WTC11 (cell line): Measurements from ENCODE around the gene ABCA3. TPM values are rescaled to one million over a fixed set of nuclear protein-coding genes. Genes with fewer than 3 reads are reported as not detected.

Experiments
- ATAC-seq: fragments of 200-7000 bp; cut with Tn5 transposase; 2 replicates; pipeline ENCODE4 v1.10.0; 2021; ENCODE audit warnings: mild to moderate bottlenecking, moderate library complexity
- CTCF ChIA-PET: fragments of 300-600 bp; sonication (Branson Sonifier 250); formaldehyde crosslinking; loops from one replicate; lab custom pipeline; 2021; ENCODE audit warnings: antibody characterized with exemption; lab: Charles Lee
- POLR2A ChIA-PET: fragments of 350-600 bp; sonication (Branson Sonifier 250); formaldehyde crosslinking; loops from one replicate; lab custom pipeline; 2021; ENCODE audit warnings: antibody characterized with exemption; lab: Charles Lee
- DNase-seq: peaks from one replicate; pipeline ENCODE4 v3.0.0; 2021; ENCODE audit warnings: low spot score
- H3K27ac Mint-ChIP-seq: 2 replicates; pipeline ENCODE4 v1.8.0; 2021; ENCODE audit warnings: mixed read lengths
- H3K27me3 Mint-ChIP-seq: 2 replicates; pipeline ENCODE4 v1.8.0; 2021; ENCODE audit warnings: low read depth, mild to moderate bottlenecking, moderate library complexity, mixed read lengths
- H3K36me3 Mint-ChIP-seq: 2 replicates; pipeline ENCODE4 v1.8.0; 2021; ENCODE audit warnings: mixed read lengths
- H3K4me1 Mint-ChIP-seq: 2 replicates; pipeline ENCODE4 v1.8.0; 2022; ENCODE audit warnings: mixed read lengths
- H3K4me3 Mint-ChIP-seq: 2 replicates; pipeline ENCODE4 v1.8.0; 2021; ENCODE audit warnings: mild to moderate bottlenecking, moderate library complexity, mixed read lengths
- H3K9me3 Mint-ChIP-seq: 2 replicates; pipeline ENCODE4 v1.8.0; 2021; ENCODE audit warnings: mixed read lengths
- CBFB ChIP-seq: sonication (generic); formaldehyde crosslinking; IDR thresholded peaks from 2 replicates; pipeline ENCODE4 v1.8.1; 2022; ENCODE audit warnings: mild to moderate bottlenecking, low read depth, missing genetic modification reagents
- CREB1 ChIP-seq: sonication (generic); formaldehyde crosslinking; IDR thresholded peaks from 2 replicates; pipeline ENCODE4 v1.8.0; 2023; ENCODE audit warnings: mild to moderate bottlenecking, missing genetic modification reagents
- CREM ChIP-seq: sonication (generic); formaldehyde crosslinking; IDR thresholded peaks from 2 replicates; pipeline ENCODE4 v1.8.1; 2022; ENCODE audit warnings: mild to moderate bottlenecking, missing genetic modification reagents, moderate library complexity
- FOXP1 ChIP-seq: sonication (generic); formaldehyde crosslinking; IDR thresholded peaks from 2 replicates; pipeline ENCODE4 v1.8.0; 2022; ENCODE audit warnings: missing genetic modification reagents, mild to moderate bottlenecking, moderate library complexity, borderline replicate concordance
- GABPB1 ChIP-seq: sonication (generic); formaldehyde crosslinking; IDR thresholded peaks from 2 replicates; pipeline ENCODE4 v1.8.1; 2023; ENCODE audit warnings: mild to moderate bottlenecking, missing genetic modification reagents
- IRF2 ChIP-seq: sonication (generic); formaldehyde crosslinking; IDR thresholded peaks from 2 replicates; pipeline ENCODE4 v1.8.0; 2022; ENCODE audit warnings: low read depth, missing genetic modification reagents, borderline replicate concordance
- MXD4 ChIP-seq: fragments of 250-450 bp; sonication (Bioruptor Pico); IDR thresholded peaks from 2 replicates; pipeline ENCODE4 v1.8.0; 2021; ENCODE audit warnings: mild to moderate bottlenecking, moderate library complexity, borderline replicate concordance
- PRRX2 ChIP-seq: fragments of 250-450 bp; sonication (Bioruptor Pico); IDR thresholded peaks from 2 replicates; pipeline ENCODE4 v1.8.0; 2021; ENCODE audit warnings: mild to moderate bottlenecking
- ZBTB21 ChIP-seq: sonication (generic); formaldehyde crosslinking; IDR thresholded peaks from 2 replicates; pipeline ENCODE4 v1.8.1; 2023; ENCODE audit warnings: mild to moderate bottlenecking, missing genetic modification reagents, borderline replicate concordance
- ZNF138 ChIP-seq: sonication (generic); formaldehyde crosslinking; conservative IDR thresholded peaks from 2 replicates; pipeline ENCODE4 v1.8.1; 2022; ENCODE audit warnings: mild to moderate bottlenecking, moderate library complexity, missing genetic modification reagents
- ZNF416 ChIP-seq: fragments of 250-450 bp; sonication (Bioruptor Pico); IDR thresholded peaks from 2 replicates; pipeline ENCODE4 v1.9.0; 2021; ENCODE audit warnings: mild to moderate bottlenecking, inconsistent platforms
- ZNF423 ChIP-seq: fragments of 250-450 bp; sonication (Bioruptor Pico); IDR thresholded peaks from 2 replicates; pipeline ENCODE4 v2.1.2; 2022; ENCODE audit warnings: mild to moderate bottlenecking, moderate library complexity
- total RNA-seq: library from RNA; stranded (reverse); gene quantifications from 3 replicates; pipeline ENCODE4 v1.2.3, GENCODE V29; 2021
- TF ChIP-seq, protein P1 (sequence below): sonication (generic); formaldehyde crosslinking; IDR thresholded peaks from 2 replicates; pipeline ENCODE4 v1.8.1; 2022; ENCODE audit warnings: mild to moderate bottlenecking, missing genetic modification reagents, moderate library complexity, borderline replicate concordance
- TF ChIP-seq, protein P2 (sequence below): fragments of 250-450 bp; sonication (Bioruptor Pico); conservative IDR thresholded peaks from 2 replicates; pipeline ENCODE4 v1.9.0; 2021; ENCODE audit warnings: mild to moderate bottlenecking
- TF ChIP-seq, protein P3 (sequence below): fragments of 250-450 bp; sonication (Bioruptor Pico); IDR thresholded peaks from 2 replicates; pipeline ENCODE4 v1.9.0; 2021; ENCODE audit warnings: mild to moderate bottlenecking, borderline replicate concordance
- TF ChIP-seq, protein P4 (sequence below): sonication (generic); formaldehyde crosslinking; IDR thresholded peaks from 2 replicates; pipeline ENCODE4 v1.8.1; 2022; ENCODE audit warnings: missing genetic modification reagents, borderline replicate concordance
- TF ChIP-seq, protein P5 (sequence below): sonication (generic); formaldehyde crosslinking; IDR thresholded peaks from 2 replicates; pipeline ENCODE4 v1.8.0; 2023; ENCODE audit warnings: missing genetic modification reagents
- TF ChIP-seq, protein P6 (sequence below): sonication (generic); formaldehyde crosslinking; IDR thresholded peaks from 2 replicates; pipeline ENCODE4 v1.8.0; 2022; ENCODE audit warnings: mild to moderate bottlenecking, missing genetic modification reagents
- TF ChIP-seq, protein P7 (sequence below): fragments of 250-450 bp; sonication (Bioruptor Pico); IDR thresholded peaks from 2 replicates; pipeline ENCODE4 v1.8.0; 2021; ENCODE audit warnings: mild to moderate bottlenecking

The ABCA3 gene
- total RNA-seq, 1 experiment from 2014 or later, result 12.1 TPM

DNA sequence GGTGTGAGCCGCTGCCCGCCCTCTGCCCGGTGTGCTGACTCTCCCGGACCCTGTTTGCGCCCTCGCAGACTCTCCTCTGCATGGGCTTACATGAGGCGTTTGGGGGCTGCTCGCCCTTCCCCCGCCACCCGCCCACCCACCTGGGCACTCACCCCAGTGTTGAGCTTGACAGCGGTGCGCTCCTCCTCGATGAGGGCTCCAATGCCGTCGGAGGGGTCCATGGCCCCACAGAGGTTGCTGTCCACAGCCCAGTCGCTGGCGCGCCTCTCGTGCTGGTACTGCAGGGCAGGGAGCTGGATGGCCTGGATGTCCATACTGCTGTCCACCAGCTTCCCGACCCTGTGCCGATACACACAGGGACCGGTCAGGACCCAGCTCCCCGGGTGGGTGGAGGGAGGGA is 51.2 kb downstream of the ABCA3 start:
- H3K9me3 Mint-ChIP-seq, result no peaks in the 10 kb centered on the region
- TF ChIP-seq ZNF416 (CRISPR knock-in tag) (no peak), GABPB1 (CRISPR knock-in tag) (no peak), CREB1 (CRISPR knock-in tag) (no peak), MXD4 (CRISPR knock-in tag) (no peak), IRF2 (no peak), CBFB (CRISPR knock-in tag) (no peak), FOXP1 (CRISPR knock-in tag) (no peak), CREM (no peak), ZNF138 (CRISPR knock-in tag) (no peak), ZBTB21 (no peak), ZNF423 (CRISPR knock-in tag) (no peak), PRRX2 (CRISPR knock-in tag) (no peak)
- TF ChIP-seq, protein P1, sequence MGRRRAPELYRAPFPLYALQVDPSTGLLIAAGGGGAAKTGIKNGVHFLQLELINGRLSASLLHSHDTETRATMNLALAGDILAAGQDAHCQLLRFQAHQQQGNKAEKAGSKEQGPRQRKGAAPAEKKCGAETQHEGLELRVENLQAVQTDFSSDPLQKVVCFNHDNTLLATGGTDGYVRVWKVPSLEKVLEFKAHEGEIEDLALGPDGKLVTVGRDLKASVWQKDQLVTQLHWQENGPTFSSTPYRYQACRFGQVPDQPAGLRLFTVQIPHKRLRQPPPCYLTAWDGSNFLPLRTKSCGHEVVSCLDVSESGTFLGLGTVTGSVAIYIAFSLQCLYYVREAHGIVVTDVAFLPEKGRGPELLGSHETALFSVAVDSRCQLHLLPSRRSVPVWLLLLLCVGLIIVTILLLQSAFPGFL, result no peak
- TF ChIP-seq, protein P2, sequence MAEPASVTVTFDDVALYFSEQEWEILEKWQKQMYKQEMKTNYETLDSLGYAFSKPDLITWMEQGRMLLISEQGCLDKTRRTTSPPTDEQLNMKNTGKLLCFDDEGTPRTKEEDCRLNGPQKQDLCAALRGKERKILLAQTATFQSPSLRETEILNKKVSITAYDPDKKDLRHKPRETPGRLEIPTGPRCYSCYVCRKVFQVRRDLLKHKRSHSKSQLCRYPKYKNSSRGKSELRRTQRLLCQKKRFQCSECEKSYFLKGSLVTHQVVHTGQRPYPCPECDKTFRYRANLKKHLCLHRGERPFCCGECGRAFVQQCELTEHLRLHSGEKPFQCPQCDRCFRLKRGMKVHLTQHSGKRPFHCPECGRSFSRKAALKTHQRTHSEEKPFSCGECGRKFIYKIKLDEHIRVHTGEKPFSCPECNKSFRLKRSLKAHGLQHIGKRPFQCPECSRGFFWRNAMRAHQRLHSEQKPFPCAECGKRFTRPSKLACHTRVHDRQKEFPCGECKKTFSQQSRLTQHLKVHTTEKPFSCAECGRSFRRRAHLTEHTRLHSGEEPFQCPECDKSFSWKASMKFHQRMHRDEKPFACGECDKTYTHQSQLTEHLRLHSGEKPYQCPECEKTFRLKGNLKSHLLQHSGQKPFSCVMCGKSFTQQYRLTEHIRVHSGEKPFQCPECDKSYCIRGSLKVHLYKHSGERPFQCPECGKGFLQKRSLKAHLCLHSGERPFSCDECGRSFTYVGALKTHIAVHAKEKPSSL (CRISPR knock-in tag), result no peak
- TF ChIP-seq, protein P3, sequence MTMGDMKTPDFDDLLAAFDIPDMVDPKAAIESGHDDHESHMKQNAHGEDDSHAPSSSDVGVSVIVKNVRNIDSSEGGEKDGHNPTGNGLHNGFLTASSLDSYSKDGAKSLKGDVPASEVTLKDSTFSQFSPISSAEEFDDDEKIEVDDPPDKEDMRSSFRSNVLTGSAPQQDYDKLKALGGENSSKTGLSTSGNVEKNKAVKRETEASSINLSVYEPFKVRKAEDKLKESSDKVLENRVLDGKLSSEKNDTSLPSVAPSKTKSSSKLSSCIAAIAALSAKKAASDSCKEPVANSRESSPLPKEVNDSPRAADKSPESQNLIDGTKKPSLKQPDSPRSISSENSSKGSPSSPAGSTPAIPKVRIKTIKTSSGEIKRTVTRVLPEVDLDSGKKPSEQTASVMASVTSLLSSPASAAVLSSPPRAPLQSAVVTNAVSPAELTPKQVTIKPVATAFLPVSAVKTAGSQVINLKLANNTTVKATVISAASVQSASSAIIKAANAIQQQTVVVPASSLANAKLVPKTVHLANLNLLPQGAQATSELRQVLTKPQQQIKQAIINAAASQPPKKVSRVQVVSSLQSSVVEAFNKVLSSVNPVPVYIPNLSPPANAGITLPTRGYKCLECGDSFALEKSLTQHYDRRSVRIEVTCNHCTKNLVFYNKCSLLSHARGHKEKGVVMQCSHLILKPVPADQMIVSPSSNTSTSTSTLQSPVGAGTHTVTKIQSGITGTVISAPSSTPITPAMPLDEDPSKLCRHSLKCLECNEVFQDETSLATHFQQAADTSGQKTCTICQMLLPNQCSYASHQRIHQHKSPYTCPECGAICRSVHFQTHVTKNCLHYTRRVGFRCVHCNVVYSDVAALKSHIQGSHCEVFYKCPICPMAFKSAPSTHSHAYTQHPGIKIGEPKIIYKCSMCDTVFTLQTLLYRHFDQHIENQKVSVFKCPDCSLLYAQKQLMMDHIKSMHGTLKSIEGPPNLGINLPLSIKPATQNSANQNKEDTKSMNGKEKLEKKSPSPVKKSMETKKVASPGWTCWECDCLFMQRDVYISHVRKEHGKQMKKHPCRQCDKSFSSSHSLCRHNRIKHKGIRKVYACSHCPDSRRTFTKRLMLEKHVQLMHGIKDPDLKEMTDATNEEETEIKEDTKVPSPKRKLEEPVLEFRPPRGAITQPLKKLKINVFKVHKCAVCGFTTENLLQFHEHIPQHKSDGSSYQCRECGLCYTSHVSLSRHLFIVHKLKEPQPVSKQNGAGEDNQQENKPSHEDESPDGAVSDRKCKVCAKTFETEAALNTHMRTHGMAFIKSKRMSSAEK (CRISPR knock-in tag), result no peak
- TF ChIP-seq, protein P4, sequence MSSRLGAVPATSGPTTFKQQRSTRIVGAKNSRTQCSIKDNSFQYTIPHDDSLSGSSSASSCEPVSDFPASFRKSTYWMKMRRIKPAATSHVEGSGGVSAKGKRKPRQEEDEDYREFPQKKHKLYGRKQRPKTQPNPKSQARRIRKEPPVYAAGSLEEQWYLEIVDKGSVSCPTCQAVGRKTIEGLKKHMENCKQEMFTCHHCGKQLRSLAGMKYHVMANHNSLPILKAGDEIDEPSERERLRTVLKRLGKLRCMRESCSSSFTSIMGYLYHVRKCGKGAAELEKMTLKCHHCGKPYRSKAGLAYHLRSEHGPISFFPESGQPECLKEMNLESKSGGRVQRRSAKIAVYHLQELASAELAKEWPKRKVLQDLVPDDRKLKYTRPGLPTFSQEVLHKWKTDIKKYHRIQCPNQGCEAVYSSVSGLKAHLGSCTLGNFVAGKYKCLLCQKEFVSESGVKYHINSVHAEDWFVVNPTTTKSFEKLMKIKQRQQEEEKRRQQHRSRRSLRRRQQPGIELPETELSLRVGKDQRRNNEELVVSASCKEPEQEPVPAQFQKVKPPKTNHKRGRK (CRISPR knock-in tag), result no peak
- ChIA-PET POLR2A (interaction anchor here (0.5 to 0.8 kb wide), 2 partner anchors 95 to 874 kb away, joined by 3 to 4 read pairs; no protein-coding TSS in a partner anchor), CTCF (interaction anchor here (0.6 to 1.9 kb wide), 6 partner anchors 50 to 212 kb away, joined by 3 to 9 read pairs (median 3); partner anchors contain the start of gene ABCA3)
- no peak for ATAC-seq
- no peak overlapping the region for H3K4me3 Mint-ChIP-seq
- no peak for DNase-seq
- H3K27ac Mint-ChIP-seq, result no peak overlapping the region
- no peaks in the 10 kb centered on the region for H3K36me3 Mint-ChIP-seq
- H3K27me3 Mint-ChIP-seq, result no peaks in the 10 kb centered on the region
- H3K4me1 Mint-ChIP-seq, result no peaks in the 10 kb centered on the region

DNA sequence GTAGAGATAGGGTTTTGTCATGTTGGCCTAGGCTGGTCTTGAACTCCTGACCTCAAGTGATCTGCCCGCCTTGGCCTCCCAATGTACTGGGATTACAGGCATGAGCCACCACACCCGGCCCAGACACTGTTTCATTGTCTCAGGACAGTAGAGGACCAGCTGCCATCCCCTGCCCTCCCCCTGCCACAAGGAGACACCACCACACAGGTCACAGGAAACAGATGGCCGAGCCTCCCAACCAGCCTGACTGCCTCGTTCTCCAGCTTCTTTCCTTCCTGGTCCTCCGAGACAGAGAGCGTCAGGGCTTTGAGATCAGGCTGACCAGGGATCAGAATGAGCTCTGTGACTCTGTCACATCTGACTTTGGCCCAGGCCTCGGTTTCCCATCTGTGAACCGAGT is 51.8 kb downstream of the ABCA3 start:
- ATAC-seq, result no peak
- Mint-ChIP-seq H3K4me3 (no peak overlapping the region), H3K27me3 (no peaks in the 10 kb centered on the region), H3K4me1 (no peaks in the 10 kb centered on the region), H3K27ac (no peak overlapping the region), H3K9me3 (no peaks in the 10 kb centered on the region), H3K36me3 (no peaks in the 10 kb centered on the region)
- CTCF ChIA-PET, result interaction anchor here (0.6 to 1.9 kb wide), 3 partner anchors 52 to 733 kb away, joined by 3 to 9 read pairs (median 4); partner anchors contain the start of gene ABCA3
- POLR2A ChIA-PET, result interaction anchor here (0.5 to 0.8 kb wide), 2 partner anchors 94 to 873 kb away, joined by 3 to 4 read pairs; no protein-coding TSS in a partner anchor
- no peak for DNase-seq
- TF ChIP-seq, protein P5, sequence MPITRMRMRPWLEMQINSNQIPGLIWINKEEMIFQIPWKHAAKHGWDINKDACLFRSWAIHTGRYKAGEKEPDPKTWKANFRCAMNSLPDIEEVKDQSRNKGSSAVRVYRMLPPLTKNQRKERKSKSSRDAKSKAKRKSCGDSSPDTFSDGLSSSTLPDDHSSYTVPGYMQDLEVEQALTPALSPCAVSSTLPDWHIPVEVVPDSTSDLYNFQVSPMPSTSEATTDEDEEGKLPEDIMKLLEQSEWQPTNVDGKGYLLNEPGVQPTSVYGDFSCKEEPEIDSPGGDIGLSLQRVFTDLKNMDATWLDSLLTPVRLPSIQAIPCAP, result no peak
- TF ChIP-seq, protein P6, sequence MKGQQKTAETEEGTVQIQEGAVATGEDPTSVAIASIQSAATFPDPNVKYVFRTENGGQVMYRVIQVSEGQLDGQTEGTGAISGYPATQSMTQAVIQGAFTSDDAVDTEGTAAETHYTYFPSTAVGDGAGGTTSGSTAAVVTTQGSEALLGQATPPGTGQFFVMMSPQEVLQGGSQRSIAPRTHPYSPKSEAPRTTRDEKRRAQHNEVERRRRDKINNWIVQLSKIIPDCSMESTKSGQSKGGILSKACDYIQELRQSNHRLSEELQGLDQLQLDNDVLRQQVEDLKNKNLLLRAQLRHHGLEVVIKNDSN (CRISPR knock-in tag), result no peak
- no peak for TF ChIP-seq ZNF138 (CRISPR knock-in tag)
- TF ChIP-seq, protein P7, sequence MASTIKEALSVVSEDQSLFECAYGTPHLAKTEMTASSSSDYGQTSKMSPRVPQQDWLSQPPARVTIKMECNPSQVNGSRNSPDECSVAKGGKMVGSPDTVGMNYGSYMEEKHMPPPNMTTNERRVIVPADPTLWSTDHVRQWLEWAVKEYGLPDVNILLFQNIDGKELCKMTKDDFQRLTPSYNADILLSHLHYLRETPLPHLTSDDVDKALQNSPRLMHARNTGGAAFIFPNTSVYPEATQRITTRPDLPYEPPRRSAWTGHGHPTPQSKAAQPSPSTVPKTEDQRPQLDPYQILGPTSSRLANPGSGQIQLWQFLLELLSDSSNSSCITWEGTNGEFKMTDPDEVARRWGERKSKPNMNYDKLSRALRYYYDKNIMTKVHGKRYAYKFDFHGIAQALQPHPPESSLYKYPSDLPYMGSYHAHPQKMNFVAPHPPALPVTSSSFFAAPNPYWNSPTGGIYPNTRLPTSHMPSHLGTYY (CRISPR knock-in tag), result no peak
